Sigmoid colon (tissue), 7 donors: ENCODE results near the gene ERGIC2. TPM values are rescaled to one million over a fixed set of nuclear protein-coding genes. Genes with fewer than 3 reads are reported as not detected.

Experiments
- DNase-seq: peaks from one replicate; pipeline ENCODE4 v3.0.0-alpha.2; 2019
- H3K27ac ChIP-seq, 4 donors: fragments of 200-600 bp; sonication (generic); one replicate each; pipeline ENCODE4 v1.5.1; 2016 to 2019; ENCODE audit warnings: mild to moderate bottlenecking in 1 of 4
- H3K27me3 ChIP-seq, 3 donors: fragments of 200-600 bp; sonication (generic); one replicate each; pipeline ENCODE4 v1.5.1; 2019; ENCODE audit warnings: mild to moderate bottlenecking in 1 of 3
- H3K36me3 ChIP-seq, 4 donors: fragments of 200-600 bp; sonication (generic); one replicate each; pipeline ENCODE4 v1.5.1; 2016 to 2019
- H3K4me1 ChIP-seq, 4 donors: fragments of 200-600 bp; sonication (generic); one replicate each; pipeline ENCODE4 v1.5.1; 2017 to 2019
- H3K4me3 ChIP-seq, 4 donors: fragments of 200-600 bp; sonication (generic); one replicate each; pipeline ENCODE4 v1.5.1; 2017 to 2019; ENCODE audit warnings: mild to moderate bottlenecking in 2 of 4, moderate library complexity in 1 of 4
- H3K9me3 ChIP-seq, 4 donors: fragments of 200-600 bp in 3 of 4; sonication (generic) in 3 of 4; one replicate each; pipeline versions ENCODE4 v1.5.1 to v1.6.1; 2013 to 2019
- EP300 ChIP-seq, 4 donors: sonication (generic); formaldehyde crosslinking; IDR thresholded peaks; one replicate each; pipeline ENCODE4 v1.6.1; 2017; ENCODE audit warnings: antibody characterized with exemption in 4 of 4
- POLR2A ChIP-seq, 2 donors: fragments of 450-650 bp; IDR thresholded peaks; one replicate each; pipeline ENCODE4 v1.6.1; 2016; ENCODE audit warnings: antibody characterized with exemption in 2 of 2, mild to moderate bottlenecking in 2 of 2, moderate library complexity in 2 of 2
- POLR2AphosphoS5 ChIP-seq, 4 donors: sonication (generic); formaldehyde crosslinking; IDR thresholded peaks; one replicate each; pipeline ENCODE4 v1.6.1; 2017; ENCODE audit warnings: antibody characterized with exemption in 4 of 4
- WGBS, 2 donors: extraction: QIAGEN DNeasy Blood & Tissue Kit; methylation state at CpG; one replicate each; pipeline ENCODE4 v1.1.7; 2013; 5-methylcytosine and 5-hydroxymethylcytosine counted together
- intact Hi-C: fragments of 100-400 bp; cut with DNase I; formaldehyde crosslinking; loops from one replicate; pipeline ENCODE4 v1.15.1; 2023
- polyA plus RNA-seq, 3 donors: library from polyadenylated mRNA; stranded (reverse); fragments of 200-250 nt; gene quantifications; one replicate each; pipeline ENCODE4 v1.2.3, GENCODE V29; 2013
- total RNA-seq, 4 donors: library from RNA; depleted of rRNA; stranded (reverse); fragments of >200 nt; gene quantifications; one replicate each; pipeline ENCODE4 v1.1.0, GENCODE V29; 2016
- TF ChIP-seq, protein P1 (sequence below), 4 experiments: fragments of 450-650 bp in 3 of 4; fragments of 200-600 bp in 1 of 4; IDR thresholded peaks; one replicate each; pipeline ENCODE4 v1.5.1; 2016 to 2019; ENCODE audit warnings: antibody characterized with exemption in 4 of 4, mild to moderate bottlenecking in 3 of 4, moderate library complexity in 2 of 4
- donor health status: healthy with polysubstance abuse.
- donor health status: Bipolar disorder and iron deficiency.
- donor health status: healthy.

The ERGIC2 gene
- total and polyA plus RNA-seq, 7 donors = 14.8 to 81.7 (median 62.3) TPM

DNA sequence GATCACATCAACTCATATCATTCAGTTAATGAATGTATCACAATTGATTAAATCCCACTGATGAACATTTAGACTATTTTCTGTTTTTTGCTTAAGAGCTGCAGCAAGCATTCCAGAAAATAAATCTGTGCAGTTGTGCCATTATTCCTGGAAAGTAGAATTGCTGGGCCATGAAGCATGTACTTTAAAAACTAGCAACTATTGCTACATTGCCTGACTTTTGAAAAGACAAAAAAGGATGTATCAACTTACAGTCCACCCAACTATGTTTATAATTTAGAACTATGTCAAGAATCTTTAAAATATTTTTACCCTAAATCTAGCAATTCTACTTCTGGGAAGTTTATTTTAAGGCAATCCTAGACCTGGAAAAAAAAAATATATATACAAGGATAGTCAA is 33.4 kb upstream of the ERGIC2 start:
- Histone ChIP-seq H3K4me1 (no peaks in the 10 kb centered on the region), H3K9me3 (no peaks in the 10 kb centered on the region), H3K4me3 (no peak overlapping the region), H3K27me3 (no peaks in the 10 kb centered on the region), H3K36me3 (no peaks in the 10 kb centered on the region), H3K27ac (no peak overlapping the region)
- intact Hi-C loops = no loop called here
- TF ChIP-seq EP300 (IDR thresholded peaks at IDR 0.05) (no peak), POLR2A (IDR thresholded peaks at IDR 0.05) (no peak), POLR2AphosphoS5 (IDR thresholded peaks at IDR 0.05) (no peak)
- TF ChIP-seq, protein P1, sequence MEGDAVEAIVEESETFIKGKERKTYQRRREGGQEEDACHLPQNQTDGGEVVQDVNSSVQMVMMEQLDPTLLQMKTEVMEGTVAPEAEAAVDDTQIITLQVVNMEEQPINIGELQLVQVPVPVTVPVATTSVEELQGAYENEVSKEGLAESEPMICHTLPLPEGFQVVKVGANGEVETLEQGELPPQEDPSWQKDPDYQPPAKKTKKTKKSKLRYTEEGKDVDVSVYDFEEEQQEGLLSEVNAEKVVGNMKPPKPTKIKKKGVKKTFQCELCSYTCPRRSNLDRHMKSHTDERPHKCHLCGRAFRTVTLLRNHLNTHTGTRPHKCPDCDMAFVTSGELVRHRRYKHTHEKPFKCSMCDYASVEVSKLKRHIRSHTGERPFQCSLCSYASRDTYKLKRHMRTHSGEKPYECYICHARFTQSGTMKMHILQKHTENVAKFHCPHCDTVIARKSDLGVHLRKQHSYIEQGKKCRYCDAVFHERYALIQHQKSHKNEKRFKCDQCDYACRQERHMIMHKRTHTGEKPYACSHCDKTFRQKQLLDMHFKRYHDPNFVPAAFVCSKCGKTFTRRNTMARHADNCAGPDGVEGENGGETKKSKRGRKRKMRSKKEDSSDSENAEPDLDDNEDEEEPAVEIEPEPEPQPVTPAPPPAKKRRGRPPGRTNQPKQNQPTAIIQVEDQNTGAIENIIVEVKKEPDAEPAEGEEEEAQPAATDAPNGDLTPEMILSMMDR (IDR thresholded peaks at IDR 0.05) = no peak
- DNase-seq = no peak

DNA sequence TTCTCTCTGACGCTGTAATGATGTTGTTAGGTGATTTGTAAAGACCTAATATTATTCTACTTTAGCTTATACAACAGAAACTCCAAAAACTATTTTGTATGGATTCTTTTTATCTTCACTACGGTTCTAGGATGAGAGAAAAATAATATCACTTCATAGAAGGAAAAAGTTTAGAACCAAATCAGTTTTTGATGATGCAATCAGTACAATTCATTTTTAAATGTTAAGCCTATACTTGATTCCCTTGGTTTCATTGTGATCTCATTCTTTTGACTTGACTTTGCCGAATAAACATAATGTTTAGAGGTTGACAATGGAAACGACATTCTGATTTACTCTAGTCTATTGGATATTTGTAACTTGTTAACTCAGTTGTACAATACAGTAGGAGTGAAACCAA is 24.6 kb upstream of the ERGIC2 start:
- Histone ChIP-seq H3K9me3 (no peaks in the 10 kb centered on the region), H3K36me3 (no peaks in the 10 kb centered on the region), H3K27me3 (no peaks in the 10 kb centered on the region), H3K4me3 (no peak overlapping the region), H3K4me1 (no peaks in the 10 kb centered on the region), H3K27ac (no peak overlapping the region)
- 60 to 61% methylated on average over 4 of the region's 4 CpGs for WGBS, 2 donors
- TF ChIP-seq POLR2A (IDR thresholded peaks at IDR 0.05) (no peak), POLR2AphosphoS5 (IDR thresholded peaks at IDR 0.05) (no peak), EP300 (IDR thresholded peaks at IDR 0.05) (no peak)
- TF ChIP-seq, protein P1 (IDR thresholded peaks at IDR 0.05) = no peak
- DNase-seq = no peak
- intact Hi-C loops = no loop called here

DNA sequence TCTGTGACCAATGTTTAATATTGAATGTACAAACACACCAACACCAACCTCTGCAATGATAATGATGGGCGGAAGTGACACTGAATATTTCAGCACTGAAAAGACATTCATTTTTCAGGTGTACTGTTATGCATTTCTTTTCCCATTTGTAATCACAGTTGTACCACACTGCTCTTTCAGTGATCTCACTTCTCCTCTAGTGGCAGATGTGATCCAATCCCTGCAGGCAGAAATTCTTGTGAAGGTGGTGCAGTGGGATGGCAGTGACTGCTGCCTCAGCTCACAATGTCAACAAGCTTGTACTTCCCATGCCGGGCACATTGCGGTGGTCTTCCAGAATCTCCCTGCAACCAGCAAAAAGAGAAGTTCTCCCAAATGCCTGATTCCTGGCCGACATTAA is 23.0 kb upstream of the ERGIC2 start:
- no peaks in the 10 kb centered on the region for H3K4me1 ChIP-seq
- H3K36me3 ChIP-seq = no peaks in the 10 kb centered on the region
- H3K27ac ChIP-seq = no peak overlapping the region
- no peak for DNase-seq
- no peaks in the 10 kb centered on the region for H3K27me3 ChIP-seq
- WGBS, 2 donors = 68 to 81% methylated on average over 4 of the region's 4 CpGs
- no peak for TF ChIP-seq POLR2A (IDR thresholded peaks at IDR 0.05)
- no peak for TF ChIP-seq POLR2AphosphoS5 (IDR thresholded peaks at IDR 0.05)
- no peak overlapping the region for H3K4me3 ChIP-seq
- no peaks in the 10 kb centered on the region for H3K9me3 ChIP-seq
- intact Hi-C loops = no loop called here

DNA sequence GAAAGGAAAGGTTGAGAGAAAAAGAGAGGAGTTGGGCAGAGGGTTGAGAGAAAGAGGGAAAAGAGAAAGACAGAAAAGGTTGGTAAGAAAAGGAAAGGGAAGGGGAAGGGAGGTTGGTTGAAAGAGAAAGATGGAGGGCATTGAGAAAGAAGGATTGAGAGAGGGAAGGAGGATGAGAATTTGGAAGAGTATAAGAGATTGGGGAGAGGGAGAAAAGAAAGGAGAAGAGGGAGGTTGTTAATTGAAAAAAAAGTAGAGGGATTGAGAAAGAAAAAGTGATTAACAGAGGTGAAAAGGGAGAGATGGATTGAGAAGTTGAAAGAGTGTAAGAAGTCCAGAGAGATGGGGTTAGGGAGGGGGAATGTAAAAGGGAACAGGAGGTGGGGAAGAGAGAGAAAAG is 21.5 kb upstream of the ERGIC2 start:
- Histone ChIP-seq H3K36me3 (no peaks in the 10 kb centered on the region), H3K27me3 (no peaks in the 10 kb centered on the region), H3K4me3 (no peak overlapping the region), H3K27ac (no peak overlapping the region), H3K9me3 (no peaks in the 10 kb centered on the region), H3K4me1 (no peaks in the 10 kb centered on the region)
- TF ChIP-seq, protein P1 (IDR thresholded peaks at IDR 0.05) = no peak
- TF ChIP-seq POLR2AphosphoS5 (IDR thresholded peaks at IDR 0.05) (no peak), POLR2A (IDR thresholded peaks at IDR 0.05) (no peak), EP300 (IDR thresholded peaks at IDR 0.05) (no peak)
- intact Hi-C loops = no loop called here
- no peak for DNase-seq

DNA sequence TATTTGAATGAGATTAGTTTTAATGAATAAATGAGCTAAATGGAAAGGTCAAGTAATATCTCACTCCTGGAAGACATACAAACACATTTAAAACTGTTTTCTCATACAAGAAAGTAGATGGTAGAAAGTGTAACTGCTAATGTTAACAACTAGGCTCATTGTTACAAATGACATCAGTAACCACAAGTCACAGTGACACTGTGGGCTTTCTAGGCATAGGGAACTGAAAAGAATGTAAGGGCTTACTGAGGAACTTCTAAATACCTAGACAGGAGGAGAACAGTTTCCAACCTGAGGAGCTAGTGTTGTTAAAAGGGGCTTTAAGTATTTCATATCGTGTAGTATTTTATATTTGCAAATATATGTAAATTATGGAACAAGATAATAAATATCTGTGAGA is 17.5 kb upstream of the ERGIC2 start:
- Histone ChIP-seq H3K27me3 (no peaks in the 10 kb centered on the region), H3K9me3 (no peaks in the 10 kb centered on the region), H3K27ac (no peak overlapping the region), H3K36me3 (no peaks in the 10 kb centered on the region), H3K4me3 (no peak overlapping the region), H3K4me1 (no peaks in the 10 kb centered on the region)
- no peak for DNase-seq
- intact Hi-C loops = no loop called here
- TF ChIP-seq, protein P1 (IDR thresholded peaks at IDR 0.05) = no peak
- no peak for TF ChIP-seq POLR2A (IDR thresholded peaks at IDR 0.05)
- TF ChIP-seq POLR2AphosphoS5 (IDR thresholded peaks at IDR 0.05) = no peak
- TF ChIP-seq EP300 (IDR thresholded peaks at IDR 0.05) = no peak
- 90 to 96% methylated on average over 1 of the region's 1 CpG for WGBS, 2 donors
